Urinary bladder (tissue), 4 donors: Measurements from ENCODE around the gene SGCA. TPM values are rescaled to one million over a fixed set of nuclear protein-coding genes. Genes with fewer than 3 reads are reported as not detected.

Experiments used
- DNase-seq: peaks from one replicate; pipeline ENCODE4 v3.0.0-alpha.2; 2015; ENCODE audit errors: extremely low spot score
- H3K27ac ChIP-seq: one replicate; pipeline ENCODE4 v1.5.1; 2013; ENCODE audit warnings: low read depth, mild to moderate bottlenecking, moderate library complexity
- H3K36me3 ChIP-seq: one replicate; pipeline ENCODE4 v1.6.1; 2013; ENCODE audit warnings: mild to moderate bottlenecking, moderate library complexity; ENCODE audit not compliant: insufficient read depth
- H3K4me1 ChIP-seq: one replicate; pipeline ENCODE4 v1.6.1; 2013; ENCODE audit warnings: mild to moderate bottlenecking, moderate library complexity; ENCODE audit not compliant: insufficient read depth
- H3K4me3 ChIP-seq: one replicate; pipeline ENCODE4 v1.5.1; 2013; ENCODE audit warnings: low read depth, low read length
- WGBS: extraction: QIAGEN DNeasy Blood & Tissue Kit; methylation state at CpG from one replicate; pipeline ENCODE4 v1.1.7; 2013; 5-methylcytosine and 5-hydroxymethylcytosine counted together
- polyA plus RNA-seq: library from polyadenylated mRNA; stranded (reverse); fragments of 200-250 nt; gene quantifications from one replicate; pipeline ENCODE4 v1.2.3, GENCODE V29; 2013
- total RNA-seq: library from RNA; depleted of rRNA; stranded (reverse); fragments of >200 nt; gene quantifications from one replicate; pipeline ENCODE4 v1.2.3, GENCODE V29; 2014
- donor health status: healthy with polysubstance abuse.
- donor health status: healthy.

Gene SGCA
- total and polyA plus RNA-seq, 2 donors = 15.4 to 89.1 TPM

- DNase-seq = no peak
- WGBS = 58% methylated on average over 16 of the region's 16 CpGs
- H3K27ac ChIP-seq = no peak overlapping the region
- no peaks in the 10 kb centered on the region for H3K4me1 ChIP-seq
- no peaks in the 10 kb centered on the region for H3K36me3 ChIP-seq
- H3K4me3 ChIP-seq = no peak overlapping the region
Observed at GRCh38 chr17:50161911-50162288, 3.9 kb upstream of the SGCA start.

DNA sequence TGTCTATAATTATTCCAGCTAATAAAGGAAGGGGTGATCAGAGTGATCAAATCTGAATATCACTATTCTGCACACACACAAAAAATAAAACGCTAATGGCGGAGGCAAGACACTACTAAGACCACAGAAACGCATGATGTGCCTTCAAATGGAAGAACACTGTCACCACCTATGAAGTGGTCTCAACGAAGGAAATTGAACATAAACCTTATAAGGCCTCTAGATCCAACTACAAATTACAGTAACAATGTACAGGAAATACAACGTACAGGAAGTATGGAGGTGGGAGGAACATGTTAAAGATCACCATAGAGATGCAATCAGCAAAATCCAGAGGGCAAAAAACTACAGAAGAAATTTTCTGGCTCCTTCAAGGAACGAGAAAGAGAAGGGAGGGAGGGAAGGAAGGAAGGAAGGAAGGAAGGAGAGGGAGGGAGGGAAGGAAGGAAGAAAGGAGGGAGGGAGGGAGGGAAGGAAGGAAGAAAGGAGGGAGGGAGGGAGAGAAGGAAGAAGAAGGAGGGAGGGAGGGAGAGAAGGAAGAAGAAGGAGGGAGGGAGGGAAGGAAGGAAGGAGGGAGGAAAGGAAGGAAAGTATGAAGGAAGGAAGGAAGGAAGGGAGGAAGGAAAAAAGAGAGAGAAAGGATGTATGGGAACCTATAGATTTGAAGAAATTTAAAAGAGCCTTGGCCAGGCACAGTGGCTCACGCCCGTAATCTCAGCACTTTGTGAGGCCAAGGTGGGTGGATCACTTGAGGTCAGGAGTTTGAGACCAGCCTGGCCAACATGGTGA lies 3.1 kb upstream of the SGCA start:
- H3K4me3 ChIP-seq = no peak overlapping the region
- H3K36me3 ChIP-seq = no peaks in the 10 kb centered on the region
- DNase-seq = no peak
- no peak overlapping the region for H3K27ac ChIP-seq
- no peaks in the 10 kb centered on the region for H3K4me1 ChIP-seq
- 77% methylated on average over 8 of the region's 8 CpGs for WGBS

GRCh38 chr17:50163843-50164696 lies 1.7 kb upstream of the SGCA start:
- no peaks in the 10 kb centered on the region for H3K4me1 ChIP-seq

GRCh38 chr17:50164697-50164988 lies 1.2 kb upstream of the SGCA start:
- Histone ChIP-seq H3K36me3 (no peaks in the 10 kb centered on the region), H3K27ac (no peak overlapping the region), H3K4me1 (no peaks in the 10 kb centered on the region), H3K4me3 (no peak overlapping the region)
- no peak for DNase-seq
- whole genome bisulfite sequencing = 99% methylated on average over 2 of the region's 2 CpGs

More at GRCh38 chr17:50163843-50164696, 1.7 kb upstream of the SGCA start:
- Histone ChIP-seq H3K36me3 (no peaks in the 10 kb centered on the region), H3K27ac (no peak overlapping the region), H3K4me3 (no peak overlapping the region)
- no peak for DNase-seq
- WGBS = 81% methylated on average over 11 of the region's 11 CpGs

GRCh38 chr17:50165066-50165465 lies 739 bp upstream of the SGCA start:
- H3K27ac ChIP-seq = no peak overlapping the region
- H3K4me1 ChIP-seq = no peaks in the 10 kb centered on the region
- DNase-seq = no peak
- H3K4me3 ChIP-seq = no peak overlapping the region
- 82% methylated on average over 9 of the region's 9 CpGs for WGBS
- no peaks in the 10 kb centered on the region for H3K36me3 ChIP-seq

DNA sequence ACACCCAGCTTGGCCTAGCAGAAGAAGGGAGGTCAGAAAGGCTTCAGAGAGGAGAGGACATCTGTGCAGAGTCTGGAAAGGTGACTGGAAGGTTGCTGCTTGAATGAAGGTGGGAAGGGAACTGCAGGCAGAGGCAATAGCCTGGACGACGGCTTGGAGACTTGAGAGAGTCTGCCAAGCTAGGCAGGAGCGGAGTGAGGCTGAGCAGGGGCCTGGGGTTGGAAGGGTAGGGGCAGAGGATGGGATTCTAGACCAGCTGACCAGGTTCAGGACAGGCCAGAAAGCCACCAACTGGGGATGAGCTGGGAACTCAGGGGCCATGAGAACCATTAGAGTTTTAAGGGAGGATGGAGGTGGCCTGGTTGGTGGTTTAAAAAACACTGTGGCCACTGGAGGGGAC lies 339 bp upstream of the SGCA start:
- no peak overlapping the region for H3K4me3 ChIP-seq
- DNase-seq = no peak
- no peak overlapping the region for H3K27ac ChIP-seq
- H3K4me1 ChIP-seq = no peaks in the 10 kb centered on the region
- WGBS = 58% methylated on average over 3 of the region's 3 CpGs
- H3K36me3 ChIP-seq = no peaks in the 10 kb centered on the region

DNA sequence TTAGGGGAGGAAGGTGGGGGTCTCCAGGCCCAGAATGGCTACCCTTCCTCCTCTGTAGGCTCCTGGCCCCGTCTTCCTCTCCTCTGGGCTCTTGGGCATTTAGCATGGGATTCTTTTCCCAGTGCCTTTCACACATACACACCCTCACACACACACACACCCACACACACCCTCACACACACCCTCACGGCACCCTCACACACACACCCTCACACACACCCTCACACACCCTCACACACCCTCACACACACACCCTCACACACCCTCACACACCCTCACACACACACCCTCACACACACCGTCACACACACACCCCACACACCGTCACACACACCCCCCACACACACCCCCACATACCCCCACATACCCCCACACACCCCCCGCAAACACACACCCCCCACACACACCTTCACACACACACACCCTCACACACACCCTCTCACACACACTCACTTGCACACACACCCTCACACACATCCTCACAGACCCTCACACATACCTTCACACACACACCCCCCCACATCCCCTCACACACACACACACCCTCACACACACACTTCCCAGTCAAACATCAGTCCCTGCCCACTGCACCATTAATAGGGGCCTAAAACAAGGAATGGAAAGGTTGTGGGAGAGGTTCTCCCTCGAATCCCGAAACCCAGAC lies 845 bp downstream of the SGCA start:
- WGBS = 50% methylated on average over 7 of the region's 7 CpGs
- no peak for DNase-seq
- H3K4me3 ChIP-seq = no peak overlapping the region
- peak overlapping the region; percentile 43 for H3K27ac ChIP-seq
- no peaks in the 10 kb centered on the region for H3K36me3 ChIP-seq
- H3K4me1 ChIP-seq = no peaks in the 10 kb centered on the region

DNA sequence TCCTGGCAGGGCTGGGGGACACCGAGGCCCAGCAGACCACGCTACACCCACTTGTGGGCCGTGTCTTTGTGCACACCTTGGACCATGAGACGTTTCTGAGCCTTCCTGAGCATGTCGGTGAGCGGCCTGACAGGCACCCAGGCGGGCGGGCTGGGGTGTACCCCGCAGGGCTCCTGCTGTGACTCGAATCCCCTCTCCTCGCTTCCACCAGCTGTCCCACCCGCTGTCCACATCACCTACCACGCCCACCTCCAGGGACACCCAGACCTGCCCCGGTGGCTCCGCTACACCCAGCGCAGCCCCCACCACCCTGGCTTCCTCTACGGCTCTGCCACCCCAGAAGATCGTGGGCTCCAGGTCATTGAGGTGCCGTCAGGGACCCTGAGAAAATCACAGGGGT lies 1.6 kb downstream of the SGCA start:
- WGBS = 83% methylated on average over 19 of the region's 19 CpGs
- H3K27ac ChIP-seq = no peak overlapping the region
- no peak for DNase-seq
- no peaks in the 10 kb centered on the region for H3K4me1 ChIP-seq
- no peaks in the 10 kb centered on the region for H3K36me3 ChIP-seq
- H3K4me3 ChIP-seq = no peak overlapping the region

DNA sequence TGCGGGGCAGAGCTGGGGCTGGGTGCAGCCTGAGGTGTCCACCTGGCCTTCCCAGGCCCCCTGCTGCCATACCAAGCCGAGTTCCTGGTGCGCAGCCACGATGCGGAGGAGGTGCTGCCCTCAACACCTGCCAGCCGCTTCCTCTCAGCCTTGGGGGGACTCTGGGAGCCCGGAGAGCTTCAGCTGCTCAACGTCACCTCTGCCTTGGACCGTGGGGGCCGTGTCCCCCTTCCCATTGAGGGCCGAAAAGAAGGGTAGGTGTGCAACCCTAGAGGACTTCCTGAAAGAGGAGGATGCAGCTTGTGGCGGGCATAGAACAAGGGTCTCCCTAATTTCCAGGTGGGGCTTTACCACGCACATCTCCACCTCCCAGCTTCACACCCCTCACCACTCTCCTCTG lies 2.5 kb downstream of the SGCA start:
- no peak overlapping the region for H3K27ac ChIP-seq
- no peak for DNase-seq
- 78% methylated on average over 13 of the region's 13 CpGs for WGBS
- H3K4me3 ChIP-seq = no peak overlapping the region
- H3K4me1 ChIP-seq = no peaks in the 10 kb centered on the region
- no peaks in the 10 kb centered on the region for H3K36me3 ChIP-seq

- H3K4me3 ChIP-seq = no peak overlapping the region
- H3K27ac ChIP-seq = no peak overlapping the region
- H3K36me3 ChIP-seq = no peaks in the 10 kb centered on the region
- WGBS = 38% methylated on average over 14 of the region's 14 CpGs
- H3K4me1 ChIP-seq = no peaks in the 10 kb centered on the region
- no peak for DNase-seq
Observed at GRCh38 chr17:50169121-50169764, 3.4 kb downstream of the SGCA start.

DNA sequence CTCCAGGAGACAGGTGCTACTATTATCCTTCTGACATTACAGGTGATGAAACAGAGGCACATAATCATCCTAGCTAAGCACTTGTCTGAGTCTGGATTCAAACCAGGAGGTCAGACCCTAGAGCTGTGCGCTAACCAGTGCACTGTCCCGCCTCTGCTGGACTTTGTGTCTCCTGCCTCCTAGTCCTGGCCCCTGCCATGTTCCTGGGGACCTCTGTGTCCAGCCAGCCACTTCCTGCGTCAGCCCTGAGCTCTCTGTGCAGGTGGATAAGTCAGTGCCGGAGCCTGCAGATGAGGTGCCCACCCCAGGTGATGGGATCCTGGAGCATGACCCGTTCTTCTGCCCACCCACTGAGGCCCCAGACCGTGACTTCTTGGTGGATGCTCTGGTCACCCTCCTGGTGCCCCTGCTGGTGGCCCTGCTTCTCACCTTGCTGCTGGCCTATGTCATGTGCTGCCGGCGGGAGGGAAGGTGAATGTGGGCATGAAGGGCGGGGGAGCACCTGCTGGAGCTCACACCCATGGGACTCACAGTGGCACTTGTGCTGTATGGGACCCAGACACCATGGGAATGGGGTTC lies 4.2 kb downstream of the SGCA start:
- no peaks in the 10 kb centered on the region for H3K4me1 ChIP-seq
- no peak overlapping the region for H3K27ac ChIP-seq
- H3K36me3 ChIP-seq = no peaks in the 10 kb centered on the region
- 92% methylated on average over 9 of the region's 9 CpGs for WGBS
- no peak for DNase-seq
- H3K4me3 ChIP-seq = no peak overlapping the region

DNA sequence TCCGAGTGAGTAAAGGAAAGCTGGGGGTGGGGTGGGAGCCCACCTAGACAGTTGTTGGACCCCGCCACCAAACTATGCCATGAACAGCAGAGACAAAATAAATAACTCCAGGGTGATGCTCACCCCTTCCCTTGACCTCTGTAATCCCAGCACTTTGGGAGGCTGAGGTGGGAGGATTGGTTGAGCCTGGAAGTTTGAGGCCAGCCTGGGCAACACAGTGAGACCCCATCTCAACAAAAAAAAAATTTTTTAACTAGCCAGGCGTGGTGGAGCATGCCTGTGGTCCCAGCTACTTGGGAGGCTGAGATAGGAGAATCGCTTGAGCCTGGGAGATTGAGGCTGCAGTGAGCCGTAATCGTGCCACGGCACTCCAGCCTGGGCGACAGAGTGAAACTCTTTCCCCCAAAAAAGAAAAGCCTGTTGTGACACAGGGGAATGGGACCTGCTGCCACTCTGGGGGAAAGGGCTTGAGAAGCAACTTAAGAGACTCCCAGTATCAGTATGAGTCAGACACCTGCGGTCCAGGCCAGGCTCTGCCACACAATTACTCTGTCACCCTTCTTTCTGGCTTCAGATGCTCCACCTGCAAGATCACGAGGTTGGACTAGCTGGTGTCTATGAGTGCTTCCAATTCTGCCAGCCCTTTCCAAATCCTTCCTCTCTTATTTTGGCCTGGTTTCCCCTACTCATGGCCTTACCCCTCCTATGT lies 5.0 kb downstream of the SGCA start:
- H3K4me1 ChIP-seq = no peaks in the 10 kb centered on the region
- H3K27ac ChIP-seq = no peak overlapping the region
- DNase-seq = no peak
- no peaks in the 10 kb centered on the region for H3K36me3 ChIP-seq
- no peak overlapping the region for H3K4me3 ChIP-seq
- 93% methylated on average over 10 of the region's 10 CpGs for whole genome bisulfite sequencing
